HG02571 (cell line): ENCODE measurements around the gene CARMIL3.

Experiments
- ATAC-seq: cut with Tn5 transposase; IDR thresholded peaks from one replicate; pipeline ENCODE4 v1.9.1; 2021; ENCODE audit warnings: mild to moderate bottlenecking, moderate library complexity; ENCODE audit not compliant: unreplicated experiment

The CARMIL3 gene

DNA sequence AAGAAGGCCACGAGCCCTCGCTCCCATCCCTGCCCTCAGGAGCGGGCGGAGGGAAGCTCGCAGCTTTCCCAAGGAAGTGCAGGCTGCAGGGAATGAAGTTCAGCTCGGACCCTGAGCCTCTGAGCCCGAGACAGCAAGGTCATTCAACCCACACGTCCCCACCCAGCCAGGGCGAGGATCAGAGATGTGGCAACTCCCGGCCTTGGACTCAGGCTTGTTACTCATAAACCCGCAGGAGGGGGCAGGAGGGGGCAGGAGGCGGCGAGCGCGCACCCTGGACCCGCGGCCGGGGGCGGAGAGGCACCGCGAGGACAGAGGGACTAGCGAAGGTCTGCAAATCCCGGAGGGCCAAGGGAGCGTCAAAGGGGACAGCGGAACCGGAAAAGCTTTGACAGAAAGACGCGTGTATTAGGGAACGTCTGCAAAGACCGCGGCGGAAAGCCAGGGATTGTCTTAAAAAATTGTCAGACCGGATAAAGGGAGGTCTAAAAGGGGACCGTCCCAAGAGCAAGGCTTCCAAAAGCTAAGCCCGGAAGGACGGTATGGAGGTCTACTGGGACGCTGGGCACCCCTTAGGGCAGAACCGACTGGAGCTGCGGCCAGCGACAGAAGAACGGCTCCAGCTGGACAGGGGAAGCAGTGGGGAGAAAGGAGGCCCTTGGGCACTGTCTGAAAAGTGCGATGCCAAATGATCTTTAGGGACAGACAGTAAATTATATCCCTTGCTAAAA lies 62.2 kb downstream of the CARMIL3 start:
- ATAC-seq = peak; percentile 27

- ATAC-seq = peak; percentile 80
These were observed 63.0 kb downstream of the CARMIL3 start, which contains the start of the genes DCAF11 and NRL for GRCh38 chr14:24114532-24115421. Gene DCAF11, plus strand, starts transcription at chr14:24114777. Its CDS starts 818 bp downstream, at chr14:24115595. Gene NRL, minus strand, starts transcription at chr14:24114949. Its CDS starts 32,101 bp downstream, at chr14:24082848.

GRCh38 chr14:24115422-24116127 lies 63.8 kb downstream of the CARMIL3 start:
- no peak for ATAC-seq

DNA sequence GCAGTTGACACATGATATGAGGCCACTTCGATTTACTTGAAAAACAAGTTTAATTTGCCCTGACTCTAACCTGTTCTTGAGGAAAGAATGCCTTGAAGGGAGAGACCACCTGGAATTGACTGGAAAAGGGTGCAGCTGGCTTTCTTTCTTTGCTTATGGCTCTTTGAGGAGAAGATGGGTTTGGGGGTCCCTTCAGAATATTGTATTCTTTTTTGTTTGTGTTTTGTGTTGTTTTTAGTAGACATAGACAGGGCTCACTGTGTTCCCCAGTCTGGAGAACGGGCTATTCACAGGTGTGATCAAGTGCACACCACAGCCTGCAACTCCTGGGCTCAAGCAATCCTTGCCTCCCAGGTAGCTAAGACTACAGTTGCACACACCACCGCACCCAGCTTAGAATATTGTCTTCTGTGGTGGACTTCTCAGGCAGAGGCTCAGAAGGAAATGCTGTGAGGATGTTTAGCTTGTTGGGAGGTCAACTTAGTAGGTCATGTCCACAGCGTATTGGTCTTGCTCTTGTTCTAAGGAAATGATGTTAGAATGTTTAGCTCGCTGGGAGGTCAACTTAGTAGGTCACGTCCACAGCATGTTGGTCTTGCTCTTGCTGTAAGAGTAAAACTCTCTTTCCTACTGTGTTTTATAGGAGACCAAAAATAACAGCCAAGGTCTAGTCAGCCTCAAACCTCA lies 64.5 kb downstream of the CARMIL3 start:
- no peak for ATAC-seq

- no peak for ATAC-seq
These were observed 65.4 kb downstream of the CARMIL3 start for GRCh38 chr14:24117179-24117578.
